ENCODE data around the gene KIF11.

KIF11 gene

DNA sequence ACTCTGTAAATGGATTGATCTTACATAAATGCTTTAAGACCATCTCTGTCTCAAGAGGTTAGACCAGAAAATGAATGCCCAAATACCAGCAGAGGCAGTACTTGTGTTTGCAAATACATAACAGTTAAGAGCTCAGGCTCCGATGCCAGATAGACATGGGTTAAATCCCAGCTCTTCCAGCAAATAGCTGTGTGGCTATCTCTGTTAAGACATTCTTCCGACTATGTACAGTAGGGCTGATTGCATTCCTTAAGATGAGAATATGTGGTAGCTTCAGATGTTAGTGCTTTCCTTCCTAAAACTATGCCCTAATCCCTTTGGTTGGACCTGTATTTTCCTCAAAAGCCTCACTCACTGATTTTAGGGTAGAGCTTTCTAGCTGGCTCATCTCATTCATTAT lies 21.3 kb upstream of the KIF11 start:
- DNase-seq: no peak
- Histone ChIP-seq H3K36me3 (ENCODE audit: control insufficient read depth in 1 of 2, insufficient read depth in 2 of 2, low read length in 2 of 2) (peaks cover 0 to 3% of the 10 kb centered on the region in 2 experiments), H3K4ac (ENCODE audit: low read depth, low read length) (no peak overlapping the region), H4K12ac (ENCODE audit: low read depth, low read length) (no peak overlapping the region), H3K4me1 (ENCODE audit: control insufficient read depth in 1 of 2, insufficient read depth in 2 of 2, low read length in 2 of 2) (peaks cover 0 to 8% of the 10 kb centered on the region in 2 experiments), H2BK12ac (ENCODE audit: low read length) (no peak overlapping the region), H2BK5ac (ENCODE audit: low read depth, low read length, poor library complexity) (no peak overlapping the region), H3K23ac (ENCODE audit: low read length) (no peak overlapping the region), H4K8ac (ENCODE audit: low read depth, low read length) (no peak overlapping the region), H3K4me3 (ENCODE audit: low read depth, low read length) (no peak overlapping the region), H3K9me3 (ENCODE audit: insufficient read depth, low read depth, low read length) (no peaks in the 10 kb centered on the region), H3K27me3 (ENCODE audit: insufficient read depth, low read length) (no peaks in the 10 kb centered on the region), H3K79me1 (ENCODE audit: low read length) (peaks cover 13% of the 10 kb centered on the region), H3K79me2 (ENCODE audit: control insufficient read depth, insufficient read depth, low read length, poor library complexity) (peaks cover 17% of the 10 kb centered on the region), H2AFZ (ENCODE audit: insufficient read depth, low read length, poor library complexity) (no peak overlapping the region), H3K27ac (ENCODE audit: low read depth, low read length) (no peak overlapping the region), H3K14ac (ENCODE audit: low read length) (no peak overlapping the region), H3K9ac (ENCODE audit: low read length) (no peak overlapping the region), H3K18ac (ENCODE audit: low read length) (no peak overlapping the region), H3K4me2 (ENCODE audit: low read length) (peak overlapping the region; percentile 40), H2AK5ac (ENCODE audit: low read length) (no peak overlapping the region), H4K91ac (ENCODE audit: low read depth, low read length) (no peak overlapping the region), H2BK120ac (ENCODE audit: insufficient read depth, low read length, poor library complexity) (no peak overlapping the region)
- no CpG with 5 or more reads among the region's 2 CpGs for WGBS (ENCODE audit: extremely low coverage, insufficient coverage, insufficient read length)

DNA sequence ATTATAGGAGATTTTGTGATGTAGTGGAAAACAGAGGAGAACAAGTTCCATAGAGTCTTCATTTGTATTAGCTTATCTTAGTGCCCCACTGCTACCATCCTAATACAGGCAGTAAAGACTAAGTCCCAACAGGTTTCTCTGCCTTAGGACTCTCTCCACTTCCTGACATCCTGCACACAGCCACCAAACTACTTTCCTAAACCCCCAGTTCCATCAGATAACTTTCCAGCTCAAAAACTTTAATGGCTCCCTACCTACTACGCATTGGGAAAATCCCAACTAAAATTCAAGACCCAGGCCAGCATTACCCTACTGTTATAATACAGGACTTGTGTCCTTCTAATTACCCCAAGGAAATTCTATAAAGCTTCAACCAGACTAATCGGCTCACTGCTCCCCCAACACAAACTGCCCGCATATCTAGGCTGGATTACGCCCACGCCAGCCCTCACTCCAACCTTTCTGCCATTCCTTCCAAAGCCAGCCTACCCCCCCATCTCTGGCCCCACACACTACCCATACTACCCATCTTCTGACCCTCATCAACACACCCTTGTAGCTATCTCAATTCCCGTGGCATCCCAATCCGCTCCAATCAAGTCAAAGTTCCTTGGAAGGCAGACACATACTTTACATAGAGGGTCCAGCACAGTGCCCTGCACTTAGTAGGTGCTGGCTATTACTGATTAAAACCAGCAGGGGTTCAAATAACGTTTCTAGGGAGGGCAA lies 20.4 kb upstream of the KIF11 start:
- Histone ChIP-seq H3K4me3 (ENCODE audit: low read depth, low read length) (peak overlapping the region; percentile 64), H2BK120ac (ENCODE audit: insufficient read depth, low read length, poor library complexity) (no peak overlapping the region), H3K23ac (ENCODE audit: low read length) (no peak overlapping the region), H3K27me3 (ENCODE audit: insufficient read depth, low read length) (no peaks in the 10 kb centered on the region), H3K79me2 (ENCODE audit: control insufficient read depth, insufficient read depth, low read length, poor library complexity) (peaks cover 15% of the 10 kb centered on the region), H4K12ac (ENCODE audit: low read depth, low read length) (no peak overlapping the region), H4K8ac (ENCODE audit: low read depth, low read length) (no peak overlapping the region), H3K36me3 (ENCODE audit: control insufficient read depth in 1 of 2, insufficient read depth in 2 of 2, low read length in 2 of 2) (no peaks in the 10 kb centered on the region), H3K27ac (ENCODE audit: low read depth, low read length) (no peak overlapping the region), H3K14ac (ENCODE audit: low read length) (peak overlapping the region; percentile 18), H3K4me1 (ENCODE audit: control insufficient read depth in 1 of 2, insufficient read depth in 2 of 2, low read length in 2 of 2) (peaks cover 0 to 8% of the 10 kb centered on the region in 2 experiments), H3K4ac (ENCODE audit: low read depth, low read length) (peak overlapping the region; percentile 39), H2BK12ac (ENCODE audit: low read length) (peak overlapping the region; percentile 6), H3K18ac (ENCODE audit: low read length) (peak overlapping the region; percentile 42), H3K9ac (ENCODE audit: low read length) (no peak overlapping the region), H4K91ac (ENCODE audit: low read depth, low read length) (peak overlapping the region; percentile 36), H2AK5ac (ENCODE audit: low read length) (no peak overlapping the region), H2AFZ (ENCODE audit: insufficient read depth, low read length, poor library complexity) (peak overlapping the region; percentile 19), H2BK5ac (ENCODE audit: low read depth, low read length, poor library complexity) (no peak overlapping the region), H3K9me3 (ENCODE audit: insufficient read depth, low read depth, low read length) (no peaks in the 10 kb centered on the region), H3K4me2 (ENCODE audit: low read length) (peak overlapping the region; percentile 90), H3K79me1 (ENCODE audit: low read length) (peaks cover 13% of the 10 kb centered on the region)
- no peak for DNase-seq
- no CpG with 5 or more reads among the region's 8 CpGs for WGBS (ENCODE audit: extremely low coverage, insufficient coverage, insufficient read length)

- Histone ChIP-seq H3K4me3 (ENCODE audit: low read depth, low read length) (peak overlapping the region; percentile 85), H3K4me1 (ENCODE audit: control insufficient read depth in 1 of 2, insufficient read depth in 2 of 2, low read length in 2 of 2) (peaks cover 0 to 8% of the 10 kb centered on the region in 2 experiments), H2AFZ (ENCODE audit: insufficient read depth, low read length, poor library complexity) (peak overlapping the region; percentile 94), H2BK5ac (ENCODE audit: low read depth, low read length, poor library complexity) (peak overlapping the region; percentile 38), H2BK12ac (ENCODE audit: low read length) (no peak overlapping the region), H3K27ac (ENCODE audit: low read depth, low read length) (peak overlapping the region; percentile 98), H3K9me3 (ENCODE audit: insufficient read depth, low read depth, low read length) (no peaks in the 10 kb centered on the region), H3K18ac (ENCODE audit: low read length) (peak overlapping the region; percentile 98), H2BK120ac (ENCODE audit: insufficient read depth, low read length, poor library complexity) (peak overlapping the region; percentile 96), H4K12ac (ENCODE audit: low read depth, low read length) (peak overlapping the region; percentile 46), H3K4ac (ENCODE audit: low read depth, low read length) (peak overlapping the region; percentile 50), H3K9ac (ENCODE audit: low read length) (peak overlapping the region; percentile 89), H3K27me3 (ENCODE audit: insufficient read depth, low read length) (no peaks in the 10 kb centered on the region), H4K91ac (ENCODE audit: low read depth, low read length) (peak overlapping the region; percentile 93), H3K23ac (ENCODE audit: low read length) (no peak overlapping the region), H4K8ac (ENCODE audit: low read depth, low read length) (peak overlapping the region; percentile 94), H3K36me3 (ENCODE audit: control insufficient read depth in 1 of 2, insufficient read depth in 2 of 2, low read length in 2 of 2) (no peaks in the 10 kb centered on the region), H3K14ac (ENCODE audit: low read length) (peak overlapping the region; percentile 65), H3K4me2 (ENCODE audit: low read length) (peak overlapping the region; percentile 90), H2AK5ac (ENCODE audit: low read length) (no peak overlapping the region), H3K79me1 (ENCODE audit: low read length) (peaks cover 13% of the 10 kb centered on the region), H3K79me2 (ENCODE audit: control insufficient read depth, insufficient read depth, low read length, poor library complexity) (peaks cover 15% of the 10 kb centered on the region)
- DNase-seq: peak; percentile 26 to 65
- WGBS (ENCODE audit: extremely low coverage, insufficient coverage, insufficient read length): no CpG with 5 or more reads among the region's 56 CpGs
These were observed 19.7 kb upstream of the KIF11 start for GRCh38 chr10:92573091-92573797.

DNA sequence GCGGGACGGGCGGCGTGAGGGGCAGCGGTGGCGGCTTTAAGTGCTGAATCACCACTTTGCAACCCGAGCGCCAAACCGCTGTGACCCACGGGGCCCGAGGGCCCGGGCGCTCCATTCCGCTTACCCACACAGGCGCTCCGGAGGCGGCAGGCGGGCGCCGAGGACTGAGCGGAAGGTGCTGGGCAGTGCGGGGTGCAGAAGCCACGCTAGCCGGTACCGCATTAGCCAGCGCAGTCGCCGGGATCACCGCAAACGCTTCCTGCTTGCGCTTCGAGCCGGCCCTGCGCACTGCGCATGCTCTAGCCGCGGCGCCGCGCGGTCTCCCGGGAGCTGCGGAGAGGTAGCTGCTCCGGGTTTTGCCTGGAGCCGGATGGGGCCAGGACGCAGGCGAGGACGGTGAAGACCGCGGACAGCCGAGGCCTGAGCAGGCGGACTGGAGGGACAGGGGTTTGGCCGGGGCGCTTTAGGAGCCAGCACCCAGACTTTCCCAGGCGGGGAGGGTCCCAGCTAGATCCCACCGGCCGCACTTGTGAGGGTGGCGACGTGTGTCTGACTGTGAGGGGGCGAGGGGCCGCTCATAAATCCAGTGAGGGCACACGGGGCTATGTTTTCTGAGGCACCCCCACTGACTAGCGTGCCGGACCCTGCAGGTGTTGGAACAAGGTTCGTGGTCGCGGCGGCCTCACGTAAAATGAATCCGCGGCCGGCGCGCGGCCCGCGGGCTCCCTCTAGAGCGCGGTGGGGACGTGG lies 19.0 kb upstream of the KIF11 start, which contains the start of gene IDE:
Gene IDE, minus strand, starts transcription at position 296 of the 750 bp plus-strand sequence. Its CDS starts 74 bp downstream, at position 222.
- H2AFZ ChIP-seq (ENCODE audit: insufficient read depth, low read length, poor library complexity): peak within 1 kb of the TSS; percentile 94
- H2BK12ac ChIP-seq (ENCODE audit: low read length): peak within 1 kb of the TSS; percentile 92
- H3K9ac ChIP-seq (ENCODE audit: low read length): peak within 1 kb of the TSS; percentile 89
- peak within 1 kb of the TSS; percentile 98 for H3K27ac ChIP-seq (ENCODE audit: low read depth, low read length)
- H3K23ac ChIP-seq (ENCODE audit: low read length): no peak within 1 kb of the TSS
- DNase-seq: peak; percentile 91 to 94
- peaks cover 15% of the 10 kb centered on the region for H3K79me2 ChIP-seq (ENCODE audit: control insufficient read depth, insufficient read depth, low read length, poor library complexity)
- peak within 1 kb of the TSS; percentile 98 for H4K12ac ChIP-seq (ENCODE audit: low read depth, low read length)
- no peaks in the 10 kb centered on the region for H3K27me3 ChIP-seq (ENCODE audit: insufficient read depth, low read length)
- H3K4me2 ChIP-seq (ENCODE audit: low read length): peak within 1 kb of the TSS; percentile 90
- no peaks in the 10 kb centered on the region for H3K36me3 ChIP-seq (ENCODE audit: control insufficient read depth in 1 of 2, insufficient read depth in 2 of 2, low read length in 2 of 2)
- no CpG with 5 or more reads among the region's 80 CpGs for WGBS (ENCODE audit: extremely low coverage, insufficient coverage, insufficient read length)
- H3K4me3 ChIP-seq (ENCODE audit: low read depth, low read length): peak within 1 kb of the TSS; percentile 85
- H3K14ac ChIP-seq (ENCODE audit: low read length): peak within 1 kb of the TSS; percentile 65
- H2AK5ac ChIP-seq (ENCODE audit: low read length): no peak within 1 kb of the TSS
- H3K4ac ChIP-seq (ENCODE audit: low read depth, low read length): peak within 1 kb of the TSS; percentile 82
- peak within 1 kb of the TSS; percentile 94 for H4K8ac ChIP-seq (ENCODE audit: low read depth, low read length)
- no peaks in the 10 kb centered on the region for H3K9me3 ChIP-seq (ENCODE audit: insufficient read depth, low read depth, low read length)
- H3K4me1 ChIP-seq (ENCODE audit: control insufficient read depth in 1 of 2, insufficient read depth in 2 of 2, low read length in 2 of 2): peaks cover 0 to 8% of the 10 kb centered on the region in 2 experiments
- H3K79me1 ChIP-seq (ENCODE audit: low read length): peaks cover 13% of the 10 kb centered on the region
- peak within 1 kb of the TSS; percentile 96 for H2BK120ac ChIP-seq (ENCODE audit: insufficient read depth, low read length, poor library complexity)
- H4K91ac ChIP-seq (ENCODE audit: low read depth, low read length): peak within 1 kb of the TSS; percentile 93
- H2BK5ac ChIP-seq (ENCODE audit: low read depth, low read length, poor library complexity): peak within 1 kb of the TSS; percentile 95
- H3K18ac ChIP-seq (ENCODE audit: low read length): peak within 1 kb of the TSS; percentile 98

Measured in trophoblast cell (in vitro differentiated cells and primary cell).